Prostate gland (tissue), 2 donors: ENCODE results near the gene ELP5. TPM values are rescaled to one million over a fixed set of nuclear protein-coding genes. Genes with fewer than 3 reads are reported as not detected.
A peak's percentile ranks its signal among the peaks of the same experiment; 100 is the strongest.

ENCODE experiments used
- DNase-seq: peaks from one replicate; pipeline ENCODE4 v3.0.0-alpha.2; 2019; ENCODE audit warnings: low spot score
- H3K27ac ChIP-seq, 2 donors: fragments of 200-600 bp; sonication (generic); 2 replicates each; pipeline ENCODE4 v1.5.1; 2017 to 2019
- H3K27me3 ChIP-seq: fragments of 200-600 bp; sonication (generic); replicated peaks from 2 replicates; pipeline ENCODE4 v1.5.1; 2019; ENCODE audit not compliant: insufficient read depth
- H3K36me3 ChIP-seq, 2 donors: fragments of 200-600 bp; sonication (generic); 1 replicate in 1 of 2; 2 replicates in 1 of 2; pipeline versions ENCODE4 v1.5.1 to v1.8.1; 2017 to 2019
- H3K4me1 ChIP-seq: fragments of 200-600 bp; sonication (generic); replicated peaks from 2 replicates; pipeline ENCODE4 v1.5.1; 2019
- H3K4me3 ChIP-seq, 2 donors: fragments of 200-600 bp; sonication (generic); 2 replicates each; pipeline ENCODE4 v1.5.1; 2017 to 2019
- H3K9me3 ChIP-seq: fragments of 200-600 bp; sonication (generic); 2 replicates; pipeline ENCODE4 v1.5.1; 2017
- CTCF ChIP-seq, 4 experiments: fragments of 200-600 bp in 2 of 4; fragments of 450-650 bp in 2 of 4; sonication (generic) in 2 of 4; IDR thresholded peaks; 1 replicate in 3 of 4; 2 replicates in 1 of 4; pipeline ENCODE4 v1.5.1; 2016 to 2019; ENCODE audit warnings: antibody characterized with exemption in 4 of 4, mild to moderate bottlenecking in 2 of 4, moderate library complexity in 2 of 4
- POLR2A ChIP-seq: fragments of 450-650 bp; IDR thresholded peaks from one replicate; pipeline ENCODE4 v1.6.1; 2016; ENCODE audit warnings: antibody characterized with exemption, mild to moderate bottlenecking
- POLR2AphosphoS5 ChIP-seq: sonication (generic); formaldehyde crosslinking; IDR thresholded peaks from one replicate; pipeline ENCODE4 v1.6.1; 2017; ENCODE audit warnings: antibody characterized with exemption
- WGBS: methylation state at CpG from one replicate; pipeline ENCODE4 v1.1.5; 2018; 5-methylcytosine and 5-hydroxymethylcytosine counted together
- intact Hi-C: fragments of 100-400 bp; cut with DNase I; formaldehyde crosslinking; loops from one replicate; pipeline ENCODE4 v1.14.2; 2022
- total RNA-seq, 2 donors: library from RNA; depleted of rRNA; stranded (reverse); fragments of >200 nt; gene quantifications; one replicate each; pipeline ENCODE4 v1.1.0, GENCODE V29; 2016

ELP5 gene
- total RNA-seq, 2 donors from 2014 or later = 50.1 to 65.2 TPM

GRCh38 chr17:7260151-7260550 is 8.1 kb downstream of the ELP5 start:
- Histone ChIP-seq H3K4me1 (peaks cover 24% of the 10 kb centered on the region), H3K36me3 (no peaks in the 10 kb centered on the region), H3K27me3 (no peaks in the 10 kb centered on the region)

GRCh38 chr17:7260651-7261378 is 8.8 kb downstream of the ELP5 start:
- Histone ChIP-seq H3K4me3 (peak overlapping the region; percentile 34 to 37), H3K9me3 (no peaks in the 10 kb centered on the region), H3K36me3 (no peaks in the 10 kb centered on the region), H3K27me3 (no peaks in the 10 kb centered on the region), H3K27ac (peak overlapping the region; percentile 84 to 91), H3K4me1 (peaks cover 24% of the 10 kb centered on the region)
- peak; percentile 64 for DNase-seq
- 5% methylated on average over 41 of the region's 54 CpGs for WGBS
- intact Hi-C loops = no loop called here
- peak; percentile 50 for TF ChIP-seq POLR2AphosphoS5
- TF ChIP-seq CTCF (IDR thresholded peaks at IDR 0.05) = no peak
- TF ChIP-seq POLR2A = peak; percentile 64

More at GRCh38 chr17:7260151-7260550, 8.1 kb downstream of the ELP5 start:
- TF ChIP-seq POLR2AphosphoS5 (no peak), CTCF (IDR thresholded peaks at IDR 0.05) (no peak), POLR2A (no peak)
- Histone ChIP-seq H3K27ac (peak overlapping the region; percentile 84 to 91), H3K4me3 (no peak overlapping the region), H3K9me3 (no peaks in the 10 kb centered on the region)
- WGBS = 81% methylated on average over 4 of the region's 4 CpGs
- DNase-seq = no peak
- intact Hi-C loops = no loop called here

GRCh38 chr17:7261379-7262191 is 9.6 kb downstream of the ELP5 start:
- peak overlapping the region; percentile 84 to 91 for H3K27ac ChIP-seq
- H3K36me3 ChIP-seq = no peaks in the 10 kb centered on the region
- WGBS = 14% methylated on average over 59 of the region's 71 CpGs
- peak overlapping the region; percentile 34 to 37 for H3K4me3 ChIP-seq
- DNase-seq = no peak
- peaks cover 24% of the 10 kb centered on the region for H3K4me1 ChIP-seq
- H3K27me3 ChIP-seq = no peaks in the 10 kb centered on the region
- intact Hi-C loops = no loop called here
- no peaks in the 10 kb centered on the region for H3K9me3 ChIP-seq
- no peak for TF ChIP-seq POLR2AphosphoS5
- TF ChIP-seq CTCF (IDR thresholded peaks at IDR 0.05) = no peak
- no peak for TF ChIP-seq POLR2A

GRCh38 chr17:7262192-7262934 is 10.3 kb downstream of the ELP5 start, which contains the start of gene CLDN7:
Gene CLDN7, minus strand, starts transcription at chr17:7262478. Its CDS starts 435 bp downstream, at chr17:7262043.
- peak within 1 kb of the TSS; percentile 34 to 37 for H3K4me3 ChIP-seq
- WGBS = 5% methylated on average over 60 of the region's 64 CpGs
- no peaks in the 10 kb centered on the region for H3K27me3 ChIP-seq
- H3K27ac ChIP-seq = peak within 1 kb of the TSS; percentile 84 to 91
- peak; percentile 71 for DNase-seq
- H3K36me3 ChIP-seq = no peaks in the 10 kb centered on the region
- intact Hi-C loops = no loop called here
- TF ChIP-seq POLR2A (peak; percentile 74), POLR2AphosphoS5 (peak; percentile 42), CTCF (IDR thresholded peaks at IDR 0.05) (no peak)
- no peaks in the 10 kb centered on the region for H3K9me3 ChIP-seq
- H3K4me1 ChIP-seq = peaks cover 24% of the 10 kb centered on the region
